ENCODE results near the gene MYBPC3.

- no peak for TF ChIP-seq CTCF (IDR thresholded peaks at IDR 0.05)
- TF ChIP-seq POLR2A (IDR thresholded peaks at IDR 0.05; ENCODE audit: low read depth): no peak
- TF ChIP-seq POLR2AphosphoS5 (IDR thresholded peaks at IDR 0.05): no peak
These were observed 25.1 kb upstream of the MYBPC3 start for GRCh38 chr11:47377571-47378009.
